Activated CD4-positive, alpha-beta T cell treated with anti-CD3 and anti-CD28 coated beads for 36 hours (primary cell): ENCODE measurements around the gene VASH1. TPM values are rescaled to one million over a fixed set of nuclear protein-coding genes. Genes with fewer than 3 reads are reported as not detected.
"Not testable (repeated sequence)": the region's sequence is repeated elsewhere in the genome, so short reads cannot be mapped to it uniquely, and the experiment has no call there.

Experiments used
- ATAC-seq: fragments of 200-7000 bp; cut with Tn5 transposase; one replicate; pipeline ENCODE4 v1.10.0; 2021; ENCODE audit warnings: mild to moderate bottlenecking, moderate library complexity
- CTCF ChIA-PET: fragments of 350-600 bp; sonication (Branson Sonifier 250); formaldehyde crosslinking; loops from one replicate; lab custom pipeline; 2021; ENCODE audit warnings: antibody characterized with exemption; lab: Charles Lee
- POLR2A ChIA-PET: fragments of 350-600 bp; sonication (Branson Sonifier 250); formaldehyde crosslinking; loops from one replicate; lab custom pipeline; 2021; ENCODE audit warnings: antibody characterized with exemption, inconsistent platforms; lab: Charles Lee
- DNase-seq: peaks from one replicate; pipeline ENCODE4 v3.0.0-alpha.2; 2020
- H3K27ac Mint-ChIP-seq: one replicate; pipeline ENCODE4 v1.8.0; 2021; ENCODE audit warnings: mixed read lengths
- H3K27me3 Mint-ChIP-seq: one replicate; pipeline ENCODE4 v1.8.0; 2021; ENCODE audit warnings: mixed read lengths
- H3K36me3 Mint-ChIP-seq: one replicate; pipeline ENCODE4 v1.8.0; 2021; ENCODE audit warnings: low read depth, mixed read lengths
- H3K4me1 Mint-ChIP-seq: one replicate; pipeline ENCODE4 v1.8.0; 2021; ENCODE audit warnings: mixed read lengths
- H3K4me3 Mint-ChIP-seq: one replicate; pipeline ENCODE4 v1.8.0; 2021; ENCODE audit warnings: mild to moderate bottlenecking, moderate library complexity, mixed read lengths
- H3K9me3 Mint-ChIP-seq: one replicate; pipeline ENCODE4 v1.8.0; 2021; ENCODE audit warnings: low read depth, mixed read lengths
- intact Hi-C, 2 experiments: fragments of 100-400 bp; cut with DNase I in 1 of 2; cut with micrococcal nuclease in 1 of 2; formaldehyde crosslinking; loops; one replicate each; pipeline versions ENCODE4 v1.14.2 to v1.15.1; 2022 to 2024; cut with DNase I, micrococcal nuclease
- total RNA-seq, 2 experiments: library from RNA; stranded (reverse); gene quantifications; one replicate each; pipeline ENCODE4 v1.2.3, GENCODE V29; 2021

Gene VASH1
- total RNA-seq, 2 experiments from 2014 or later: 4.0 to 5.3 TPM

DNA sequence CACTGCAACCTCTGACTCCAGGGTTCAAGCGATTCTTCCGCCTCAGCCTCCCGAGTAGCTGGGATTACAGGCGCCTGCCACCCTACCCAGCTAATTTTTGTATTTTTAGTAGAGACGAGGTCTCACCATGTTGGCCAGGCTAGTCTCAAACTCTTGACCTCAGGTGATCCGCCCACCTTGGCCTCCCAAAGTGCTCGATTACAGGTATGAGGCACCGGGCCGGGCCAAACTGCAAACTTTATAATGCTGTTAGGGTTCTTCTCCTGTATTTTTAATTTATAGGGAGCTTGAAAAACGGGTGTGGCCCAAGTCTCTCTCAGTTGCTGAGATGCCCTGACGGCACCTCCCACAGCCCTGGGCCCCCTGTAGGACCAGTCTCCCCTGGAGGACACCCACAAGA is 39.8 kb upstream of the VASH1 start:
- not testable (repeated sequence) for H3K4me1 Mint-ChIP-seq

DNA sequence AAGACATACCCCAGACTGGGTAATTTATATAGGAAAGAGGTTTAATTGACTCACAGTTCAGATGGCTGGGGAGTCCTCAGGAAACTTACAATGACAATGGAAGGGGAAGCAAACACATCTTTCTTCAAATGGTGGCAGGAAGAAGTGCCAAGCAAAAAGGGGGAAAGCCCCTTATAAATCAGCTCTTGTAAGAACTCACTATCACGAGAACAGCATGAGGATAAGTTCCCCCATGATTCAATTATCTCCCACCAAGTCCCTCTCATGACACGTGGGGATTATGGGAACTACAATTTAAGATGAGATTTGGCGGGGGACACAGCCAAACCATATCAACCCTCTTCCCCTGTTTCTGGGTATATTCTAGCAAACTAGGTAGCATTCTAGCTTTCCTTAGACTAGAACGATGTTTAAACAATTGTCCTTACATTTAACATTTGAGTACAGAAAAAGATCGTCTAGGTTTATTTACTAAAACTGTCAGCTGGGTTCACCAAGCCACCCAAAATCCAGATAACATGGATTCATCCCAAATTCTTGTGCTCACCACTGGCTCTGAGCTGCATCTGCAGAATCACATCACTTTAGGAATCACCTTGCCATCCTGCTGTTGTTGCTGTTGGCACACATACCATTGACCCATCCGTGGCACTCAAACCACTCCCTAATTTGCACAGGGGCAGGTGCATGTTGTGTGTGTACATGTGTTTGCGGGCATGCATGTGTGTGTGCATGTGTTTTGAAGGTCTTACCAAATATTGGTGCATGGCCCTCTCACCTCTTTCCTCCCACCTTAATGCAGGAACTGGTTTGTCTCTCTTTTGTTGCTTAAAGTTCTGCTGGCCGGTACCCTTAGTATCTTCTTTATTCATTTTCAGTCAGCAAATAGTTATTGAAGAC is 36.4 kb upstream of the VASH1 start:
- CTCF ChIA-PET: interaction anchor here (0.9 to 1.7 kb wide), 4 partner anchors 10 to 28 kb away, joined by 5 to 7 read pairs (median 7); no protein-coding TSS in a partner anchor
- ATAC-seq: no peak

More for the DNA sequence above, 39.8 kb upstream of the VASH1 start:
- H3K27me3 Mint-ChIP-seq, POLR2A ChIA-PET, H3K27ac Mint-ChIP-seq, DNase-seq, ATAC-seq, intact Hi-C loops, H3K4me3 Mint-ChIP-seq, H3K9me3 Mint-ChIP-seq, H3K36me3 Mint-ChIP-seq: not testable (repeated sequence)
- CTCF ChIA-PET: interaction anchor here (0.6 to 2.5 kb wide), 2 partner anchors 10 to 36 kb away, joined by 3 to 21 read pairs; no protein-coding TSS in a partner anchor

GRCh38 chr14:76726551-76726970 is 34.7 kb upstream of the VASH1 start:
- ChIA-PET CTCF (no interaction called here), POLR2A (no interaction called here)
- intact Hi-C loops: no loop called here
- H3K36me3 Mint-ChIP-seq: no peaks in the 10 kb centered on the region
- peaks cover 12% of the 10 kb centered on the region for H3K27me3 Mint-ChIP-seq
- no peaks in the 10 kb centered on the region for H3K9me3 Mint-ChIP-seq
- no peaks in the 10 kb centered on the region for H3K4me1 Mint-ChIP-seq
- no peak for ATAC-seq
- no peak overlapping the region for H3K4me3 Mint-ChIP-seq
- DNase-seq: no peak
- no peak overlapping the region for H3K27ac Mint-ChIP-seq

More for the DNA sequence above, 36.4 kb upstream of the VASH1 start:
- no peak overlapping the region for H3K4me3 Mint-ChIP-seq
- peaks cover 8% of the 10 kb centered on the region for H3K4me1 Mint-ChIP-seq
- no peak overlapping the region for H3K27ac Mint-ChIP-seq
- no peaks in the 10 kb centered on the region for H3K36me3 Mint-ChIP-seq
- H3K9me3 Mint-ChIP-seq: no peaks in the 10 kb centered on the region
- POLR2A ChIA-PET: no interaction called here
- DNase-seq: no peak
- peaks cover 10% of the 10 kb centered on the region for H3K27me3 Mint-ChIP-seq
- intact Hi-C loops: no loop called here

- ChIA-PET CTCF (interaction anchor here (0.6 to 1.6 kb wide), 2 partner anchors 16 to 1072 kb away, joined by 3 to 6 read pairs; no protein-coding TSS in a partner anchor), POLR2A (no interaction called here)
- H3K27ac Mint-ChIP-seq: no peak overlapping the region
- DNase-seq: no peak
- no peaks in the 10 kb centered on the region for H3K9me3 Mint-ChIP-seq
- ATAC-seq: no peak
- H3K27me3 Mint-ChIP-seq: peaks cover 12% of the 10 kb centered on the region
- no peaks in the 10 kb centered on the region for H3K4me1 Mint-ChIP-seq
- no peaks in the 10 kb centered on the region for H3K36me3 Mint-ChIP-seq
- intact Hi-C loops: no loop called here
- H3K4me3 Mint-ChIP-seq: no peak overlapping the region
Measured at GRCh38 chr14:76727384-76727783, 33.9 kb upstream of the VASH1 start.

GRCh38 chr14:76727901-76728300 is 33.4 kb upstream of the VASH1 start:
- POLR2A ChIA-PET: no interaction called here

GRCh38 chr14:76729258-76729657 is 32.0 kb upstream of the VASH1 start:
- Mint-ChIP-seq H3K4me1 (no peaks in the 10 kb centered on the region), H3K27me3 (peaks cover 12% of the 10 kb centered on the region)
- ATAC-seq: no peak

More at GRCh38 chr14:76727901-76728300, 33.4 kb upstream of the VASH1 start:
- intact Hi-C loops: no loop called here
- CTCF ChIA-PET: interaction anchor here (1.6 kb wide), 1 partner anchor 17 kb away, joined by 6 read pairs; no protein-coding TSS in a partner anchor
- H3K27me3 Mint-ChIP-seq: peaks cover 12% of the 10 kb centered on the region
- no peak for ATAC-seq
- no peak overlapping the region for H3K4me3 Mint-ChIP-seq
- DNase-seq: no peak
- no peaks in the 10 kb centered on the region for H3K36me3 Mint-ChIP-seq
- no peaks in the 10 kb centered on the region for H3K4me1 Mint-ChIP-seq
- no peaks in the 10 kb centered on the region for H3K9me3 Mint-ChIP-seq
- no peak overlapping the region for H3K27ac Mint-ChIP-seq

GRCh38 chr14:76729953-76730505 is 31.2 kb upstream of the VASH1 start:
- CTCF ChIA-PET: interaction anchor here (0.6 to 1.3 kb wide), 3 partner anchors 13 to 42 kb away, joined by 3 to 5 read pairs (median 4); no protein-coding TSS in a partner anchor
- ATAC-seq (no peak), DNase-seq (no peak)
- peaks cover 12% of the 10 kb centered on the region for H3K27me3 Mint-ChIP-seq
- intact Hi-C loops: no loop called here
- H3K36me3 Mint-ChIP-seq: no peaks in the 10 kb centered on the region
- no peak overlapping the region for H3K4me3 Mint-ChIP-seq
- POLR2A ChIA-PET: no interaction called here
- H3K9me3 Mint-ChIP-seq: no peaks in the 10 kb centered on the region
- H3K27ac Mint-ChIP-seq: no peak overlapping the region
- H3K4me1 Mint-ChIP-seq: no peaks in the 10 kb centered on the region

More at GRCh38 chr14:76729258-76729657, 32.0 kb upstream of the VASH1 start:
- CTCF ChIA-PET: interaction anchor here (0.6 to 1.3 kb wide), 4 partner anchors 12 to 81 kb away, joined by 3 to 5 read pairs (median 4); no protein-coding TSS in a partner anchor
- Mint-ChIP-seq H3K9me3 (no peaks in the 10 kb centered on the region), H3K27ac (no peak overlapping the region), H3K36me3 (no peaks in the 10 kb centered on the region), H3K4me3 (no peak overlapping the region)
- DNase-seq: no peak
- POLR2A ChIA-PET: interaction anchor here (0.5 kb wide), 1 partner anchor 15 kb away, joined by 3 read pairs; no protein-coding TSS in a partner anchor
- intact Hi-C loops: no loop called here

DNA sequence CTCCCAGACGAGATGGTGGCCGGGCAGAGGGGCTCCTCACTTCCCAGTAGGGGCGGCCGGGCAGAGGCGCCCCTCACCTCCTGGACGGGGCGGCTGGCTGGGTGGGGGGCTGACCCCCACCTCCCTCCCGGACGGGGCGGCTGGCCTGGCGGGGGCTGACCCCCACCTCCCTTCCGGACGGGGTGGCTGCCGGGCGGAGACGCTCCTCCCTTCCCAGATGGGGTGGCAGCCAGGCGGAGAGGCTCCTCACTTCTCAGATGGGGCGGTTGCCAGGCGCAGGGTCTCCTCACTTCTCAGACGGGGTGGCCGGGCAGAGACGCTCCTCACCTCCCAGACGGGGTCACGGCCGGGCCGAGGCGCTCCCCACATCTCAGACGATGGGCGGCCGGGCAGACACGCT is 26.8 kb upstream of the VASH1 start:
- ATAC-seq, H3K4me3 Mint-ChIP-seq, H3K4me1 Mint-ChIP-seq, H3K9me3 Mint-ChIP-seq, H3K36me3 Mint-ChIP-seq, H3K27me3 Mint-ChIP-seq, H3K27ac Mint-ChIP-seq, DNase-seq, CTCF ChIA-PET, POLR2A ChIA-PET, intact Hi-C loops: not testable (repeated sequence)

- CTCF ChIA-PET: no interaction called here
- Mint-ChIP-seq H3K36me3 (peaks cover 4% of the 10 kb centered on the region), H3K27me3 (peaks cover 6% of the 10 kb centered on the region), H3K27ac (no peak overlapping the region), H3K4me1 (no peaks in the 10 kb centered on the region), H3K9me3 (peaks cover 12% of the 10 kb centered on the region), H3K4me3 (no peak overlapping the region)
- intact Hi-C loops: no loop called here
- POLR2A ChIA-PET: no interaction called here
- no peak for ATAC-seq
- DNase-seq: no peak
Measured at GRCh38 chr14:76736514-76736913, 24.8 kb upstream of the VASH1 start.

DNA sequence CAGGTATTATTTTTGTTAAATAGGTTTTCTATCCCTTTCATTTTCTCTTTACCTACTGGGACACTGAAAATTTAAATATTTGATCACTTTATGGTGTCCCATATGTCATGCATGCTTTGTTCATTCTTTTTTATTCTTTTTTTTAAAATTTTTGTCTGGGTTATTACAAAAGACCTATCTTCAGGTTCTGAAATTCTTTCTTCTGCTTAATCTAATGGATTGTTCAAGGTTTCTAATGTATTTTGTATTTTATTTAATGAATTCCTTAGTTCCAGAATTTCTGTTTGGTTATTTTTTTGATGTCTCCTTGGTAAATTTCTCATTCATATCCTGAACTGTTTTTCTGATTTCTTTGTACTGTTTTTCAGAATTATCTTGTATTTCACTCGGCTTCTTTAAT is 20.2 kb upstream of the VASH1 start:
- H3K9me3 Mint-ChIP-seq: peaks cover 12% of the 10 kb centered on the region
- CTCF ChIA-PET: no interaction called here
- ATAC-seq: no peak
- DNase-seq: no peak
- H3K4me1 Mint-ChIP-seq: no peaks in the 10 kb centered on the region
- no peak overlapping the region for H3K27ac Mint-ChIP-seq
- H3K36me3 Mint-ChIP-seq: peaks cover 4% of the 10 kb centered on the region
- intact Hi-C loops: no loop called here
- POLR2A ChIA-PET: no interaction called here
- peaks cover 14% of the 10 kb centered on the region for H3K27me3 Mint-ChIP-seq
- H3K4me3 Mint-ChIP-seq: no peak overlapping the region

DNA sequence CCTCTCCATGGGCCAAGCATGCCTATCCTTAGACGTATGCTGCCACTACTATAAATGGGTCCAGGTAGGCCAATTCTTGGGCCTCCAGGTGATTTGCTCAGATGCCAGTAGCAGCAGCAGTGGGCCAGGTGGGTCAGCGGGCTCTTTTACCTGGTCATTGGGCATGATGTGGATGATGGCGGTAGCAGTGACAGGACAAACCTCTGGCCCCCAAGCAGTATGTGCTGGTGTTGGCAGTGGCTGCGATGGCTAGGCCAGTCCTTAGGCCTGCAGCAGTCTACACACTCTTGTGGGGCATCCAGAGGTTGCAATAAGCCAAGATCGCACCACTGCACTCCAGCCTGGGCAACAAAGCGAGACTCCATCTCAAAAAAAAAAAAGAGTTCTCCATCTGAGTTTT is 19.1 kb upstream of the VASH1 start:
- no peaks in the 10 kb centered on the region for H3K4me1 Mint-ChIP-seq
- intact Hi-C loops: no loop called here
- POLR2A ChIA-PET: no interaction called here

More for the DNA sequence above, 19.1 kb upstream of the VASH1 start:
- Mint-ChIP-seq H3K9me3 (peaks cover 12% of the 10 kb centered on the region), H3K4me3 (no peak overlapping the region), H3K27ac (no peak overlapping the region), H3K27me3 (peaks cover 16% of the 10 kb centered on the region), H3K36me3 (peaks cover 4% of the 10 kb centered on the region)
- no peak for ATAC-seq
- CTCF ChIA-PET: no interaction called here
- no peak for DNase-seq
